ENCODE data around the gene LYAR.

DNA sequence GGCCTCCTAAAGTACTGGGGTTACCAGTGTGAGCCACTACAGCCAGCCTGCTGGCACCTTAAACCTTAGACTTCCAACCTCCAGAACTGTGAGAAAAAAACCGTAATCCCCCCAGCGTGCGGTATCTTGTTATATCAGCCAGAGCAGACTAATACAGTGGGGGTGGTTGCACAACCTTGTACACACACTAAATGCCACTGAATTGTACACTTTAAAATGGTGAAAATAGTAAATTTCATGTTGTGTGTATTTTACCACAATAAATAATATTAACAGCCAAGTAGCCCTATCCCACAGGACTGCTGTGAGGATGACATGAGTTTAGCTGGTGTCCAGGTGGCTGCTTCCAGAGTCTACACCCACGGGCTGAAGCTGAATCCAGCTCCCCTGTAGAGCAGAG is 38.9 kb upstream of the LYAR start:
- TF ChIP-seq, protein P1, sequence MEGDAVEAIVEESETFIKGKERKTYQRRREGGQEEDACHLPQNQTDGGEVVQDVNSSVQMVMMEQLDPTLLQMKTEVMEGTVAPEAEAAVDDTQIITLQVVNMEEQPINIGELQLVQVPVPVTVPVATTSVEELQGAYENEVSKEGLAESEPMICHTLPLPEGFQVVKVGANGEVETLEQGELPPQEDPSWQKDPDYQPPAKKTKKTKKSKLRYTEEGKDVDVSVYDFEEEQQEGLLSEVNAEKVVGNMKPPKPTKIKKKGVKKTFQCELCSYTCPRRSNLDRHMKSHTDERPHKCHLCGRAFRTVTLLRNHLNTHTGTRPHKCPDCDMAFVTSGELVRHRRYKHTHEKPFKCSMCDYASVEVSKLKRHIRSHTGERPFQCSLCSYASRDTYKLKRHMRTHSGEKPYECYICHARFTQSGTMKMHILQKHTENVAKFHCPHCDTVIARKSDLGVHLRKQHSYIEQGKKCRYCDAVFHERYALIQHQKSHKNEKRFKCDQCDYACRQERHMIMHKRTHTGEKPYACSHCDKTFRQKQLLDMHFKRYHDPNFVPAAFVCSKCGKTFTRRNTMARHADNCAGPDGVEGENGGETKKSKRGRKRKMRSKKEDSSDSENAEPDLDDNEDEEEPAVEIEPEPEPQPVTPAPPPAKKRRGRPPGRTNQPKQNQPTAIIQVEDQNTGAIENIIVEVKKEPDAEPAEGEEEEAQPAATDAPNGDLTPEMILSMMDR (optimal IDR thresholded peaks at IDR 0.05 in 1 of 3, IDR thresholded peaks at IDR 0.05 in 1 of 3, conservative IDR thresholded peaks at IDR 0.05 in 1 of 3; ENCODE audit: extremely low read depth in 1 of 3, insufficient read depth in 2 of 3, low read length in 3 of 3): no peak
- no peak for TF ChIP-seq EZH2 (IDR thresholded peaks at IDR 0.05; ENCODE audit: low read length)

All from keratinocyte (primary cell).